HepG2 (cell line): Measurements from ENCODE around the gene ATP6V1C2. TPM values are rescaled to one million over a fixed set of nuclear protein-coding genes. Genes with fewer than 3 reads are reported as not detected.

ENCODE experiments used
- ATAC-seq: fragments of 200-7000 bp; cut with Tn5 transposase; 3 replicates; pipeline ENCODE4 v1.9.1; 2020; ENCODE audit warnings: mild to moderate bottlenecking, moderate library complexity
- BruUV-seq: library from RNA; stranded (reverse); fragments of 400-500 nt; replicated peaks from 2 replicates; lab custom pipeline; 2021; lab: Mats Ljungman, UMichigan
- CTCF ChIA-PET: fragments of 300-600 bp; formaldehyde crosslinking; extraction: SDS; loops from one replicate; lab custom pipeline; 2021; ENCODE audit warnings: low total read pairs, inconsistent platforms, low intra/inter-chr PET ratio; lab: Yijun Ruan, JAX
- POLR2A ChIA-PET: fragments of 350-600 bp; sonication (Branson Sonifier 250); formaldehyde crosslinking; loops from one replicate; lab custom pipeline; 2020; ENCODE audit warnings: antibody characterized with exemption, inconsistent platforms; lab: Yijun Ruan, JAX
- DNase-seq: peaks from one replicate; pipeline ENCODE4 v3.0.0-alpha.2; 2015; ENCODE audit warnings: low spot score
- FAIRE-seq: peaks from 3 replicates; lab custom pipeline; 2011; peaks lifted over from hg19 to GRCh38; lab: Jason Lieb, UNC
- H2AFZ ChIP-seq: one replicate; pipeline ENCODE4 v1.6.1; 2011; ENCODE audit warnings: low read length, inconsistent platforms
- H3K27ac ChIP-seq: fragments of 300-600 bp; 3 replicates; pipeline ENCODE4 v1.8.0; 2011; ENCODE audit warnings: mixed run types, mild to moderate bottlenecking, mixed read lengths, low read length, inconsistent platforms; ENCODE audit not compliant: insufficient read depth; ENCODE audit errors: extremely low read length
- H3K27me3 ChIP-seq, 2 experiments: fragments of 200-600 bp in 1 of 2; 2 replicates in 1 of 2; 3 replicates in 1 of 2; pipeline versions ENCODE4 v1.6.0 to v1.8.0; 2011; ENCODE audit warnings: low read length in 2 of 2, mild to moderate bottlenecking in 2 of 2, moderate library complexity in 2 of 2, inconsistent platforms in 1 of 2; ENCODE audit not compliant: insufficient read depth in 2 of 2, control insufficient read depth in 1 of 2
- H3K36me3 ChIP-seq, 2 experiments: fragments of 200-600 bp in 1 of 2; replicated peaks in 1 of 2; 2 replicates in 1 of 2; 3 replicates in 1 of 2; pipeline versions ENCODE4 v1.5.1 to v1.8.0; 2011; ENCODE audit warnings: low read length in 2 of 2, inconsistent platforms in 1 of 2; ENCODE audit not compliant: insufficient read depth in 2 of 2, control insufficient read depth in 1 of 2
- H3K4me1 ChIP-seq: 2 replicates; pipeline ENCODE4 v1.5.1; 2012; ENCODE audit warnings: low read length, inconsistent platforms; ENCODE audit not compliant: insufficient read depth
- H3K4me2 ChIP-seq: 2 replicates; pipeline ENCODE4 v1.6.0; 2011; ENCODE audit warnings: low read depth, low read length, inconsistent platforms
- H3K4me3 ChIP-seq, 3 experiments: fragments of 200-600 bp in 1 of 3; sonication (generic), shearing (Covaris generic) in 1 of 3; replicated peaks in 1 of 3; 2 replicates each; pipeline ENCODE4 v1.5.1; 2011 to 2016; ENCODE audit warnings: low read length in 3 of 3, inconsistent platforms in 2 of 3, low read depth in 2 of 3, mild to moderate bottlenecking in 2 of 3, control low read depth in 1 of 3, mixed read lengths in 1 of 3; ENCODE audit not compliant: insufficient read depth in 1 of 3
- H3K79me2 ChIP-seq: one replicate; pipeline ENCODE4 v1.6.1; 2011; ENCODE audit warnings: low read length, inconsistent platforms; ENCODE audit not compliant: insufficient read depth
- H3K9ac ChIP-seq: 2 replicates; pipeline ENCODE4 v1.6.0; 2011; ENCODE audit warnings: mild to moderate bottlenecking, low read depth, low read length, inconsistent platforms; ENCODE audit not compliant: insufficient read depth
- H3K9me3 ChIP-seq: 2 replicates; pipeline ENCODE4 v1.5.1; 2012; ENCODE audit warnings: mild to moderate bottlenecking, low read length
- H4K20me1 ChIP-seq: 2 replicates; pipeline ENCODE4 v1.6.0; 2011; ENCODE audit warnings: inconsistent platforms, mild to moderate bottlenecking, low read length, moderate library complexity; ENCODE audit not compliant: insufficient read depth
- AGO1 ChIP-seq: fragments of 200-400 bp; formaldehyde crosslinking; IDR thresholded peaks from 2 replicates; pipeline ENCODE4 v1.6.1; 2017; ENCODE audit warnings: mild to moderate bottlenecking, low read depth, low read length, moderate library complexity; ENCODE audit not compliant: poor library complexity, severe bottlenecking
- BATF2 ChIP-seq: sonication (generic); formaldehyde crosslinking; IDR thresholded peaks from 2 replicates; pipeline ENCODE4 v1.8.0; 2022; ENCODE audit warnings: mild to moderate bottlenecking, missing genetic modification reagents, moderate library complexity
- MEIS1 ChIP-seq: sonication (generic); formaldehyde crosslinking; IDR thresholded peaks from 2 replicates; pipeline ENCODE4 v1.9.0; 2021; ENCODE audit warnings: mild to moderate bottlenecking, missing genetic modification reagents, moderate library complexity, borderline replicate concordance
- POLR2G ChIP-seq: fragments of 200-400 bp; formaldehyde crosslinking; IDR thresholded peaks from 2 replicates; pipeline ENCODE4 v1.6.1; 2018; ENCODE audit warnings: mild to moderate bottlenecking, low read depth, low read length, moderate library complexity
- TEAD2 ChIP-seq: sonication (generic); formaldehyde crosslinking; IDR thresholded peaks from 2 replicates; pipeline ENCODE4 v1.9.0; 2021; ENCODE audit warnings: missing genetic modification reagents
- TGIF2 ChIP-seq: IDR thresholded peaks from 2 replicates; pipeline ENCODE4 v1.6.1; 2016; ENCODE audit warnings: control low read depth, missing compliant biosample characterization
- WGBS: methylation state at CpG from one replicate; pipeline ENCODE4 v1.1.6; 2017; ENCODE audit warnings: low lambda C conversion rate; 5-methylcytosine and 5-hydroxymethylcytosine counted together
- in situ Hi-C: cut with HindIII; loops from 2 replicates; pipeline ENCODE4 v1.10.0; 2017; ENCODE audit warnings: low pct_unique_long_range_greater_than_20kb; ENCODE audit not compliant: extremely low pct_ligation_motif_present
- intact Hi-C: fragments of 100-400 bp; cut with micrococcal nuclease; formaldehyde crosslinking; loops from one replicate; pipeline ENCODE4 v1.10.0; 2022; ENCODE audit not compliant: unreplicated experiment
- polyA plus RNA-seq, 8 experiments: library from polyadenylated mRNA; depleted of rRNA in 3 of 8; stranded (reverse) in 7 of 8; unstranded in 1 of 8; fragments of >200 nt; fragmentation: Illumina TruSeq in 4 of 8; extraction: Trizol in 4 of 8; gene quantifications; 2 replicates each; pipeline versions ENCODE4 v1.2.1 to v1.2.3, GENCODE V29; 2011 to 2016; ENCODE audit warnings: low read depth in 4 of 8, missing spikeins in 1 of 8, mixed read lengths in 1 of 8; ENCODE audit not compliant: insufficient read depth in 1 of 8
- total RNA-seq, 5 experiments: library from RNA; depleted of rRNA; stranded (reverse); fragments of >200 nt; fragmentation: Illumina TruSeq; extraction: Trizol; gene quantifications; 2 replicates each; pipeline ENCODE4 v1.2.3, GENCODE V29; 2016; ENCODE audit warnings: low read depth in 1 of 5

The ATP6V1C2 gene
- total and polyA plus RNA-seq, 2 of the 13 experiments (the other 11 are each of a cell fraction or from before 2014, with no cell fraction given) = 0.04 to 0.29 TPM

GRCh38 chr2:10777111-10777841 is 55.8 kb downstream of the ATP6V1C2 start:
- TF ChIP-seq TGIF2 (CRISPR knock-in tag) = no peak
- no peak for TF ChIP-seq BATF2 (CRISPR knock-in tag)
- TF ChIP-seq AGO1 = peak; percentile 9
- no peak for TF ChIP-seq MEIS1 (CRISPR knock-in tag)
- no peak for TF ChIP-seq TEAD2 (CRISPR knock-in tag)
- TF ChIP-seq POLR2G = 0 out of 2 replicates have a peak, but pooled peaks have one; percentile 2
- DNase-seq = no peak
- no peaks in the 10 kb centered on the region for H3K4me1 ChIP-seq
- H3K9ac ChIP-seq = no peak overlapping the region
- H3K27ac ChIP-seq = no peak overlapping the region
- intact Hi-C loops (no loop called here), in situ Hi-C loops (no loop called here)
- H3K4me3 ChIP-seq = no peak overlapping the region
- no peak for FAIRE-seq
- no peaks in the 10 kb centered on the region for H3K79me2 ChIP-seq
- no TSS peak for BruUV-seq
- 92% methylated on average over 26 of the region's 26 CpGs for WGBS
- peaks cover 18 to 33% of the 10 kb centered on the region in 2 experiments for H3K36me3 ChIP-seq
- no peaks in the 10 kb centered on the region; the same call in 1 of the 2 replicates for H4K20me1 ChIP-seq
- H3K27me3 ChIP-seq = no peaks in the 10 kb centered on the region
- no peak overlapping the region for H2AFZ ChIP-seq
- no peak; the same call in 2 of the 3 replicates for ATAC-seq
- POLR2A ChIA-PET = interaction anchor here (0.7 kb wide), 1 partner anchor 14 kb away, joined by 3 read pairs; no protein-coding TSS in a partner anchor
- no peak overlapping the region for H3K4me2 ChIP-seq
- CTCF ChIA-PET = no interaction called here
- H3K9me3 ChIP-seq = no peaks in the 10 kb centered on the region
